DND-41 (cell line): ENCODE results near the gene CPO.

Source experiments
- ATAC-seq: fragments of 200-7000 bp; cut with Tn5 transposase; 3 replicates; pipeline ENCODE4 v1.9.1; 2021; ENCODE audit warnings: low read depth; ENCODE audit not compliant: insufficient read depth
- DNase-seq: peaks from one replicate; pipeline ENCODE4 v3.0.0-alpha.2; 2020
- H2AFZ ChIP-seq: 2 replicates; pipeline ENCODE4 v1.6.0; 2012; ENCODE audit warnings: low read depth, low read length
- H3K27ac ChIP-seq: 2 replicates; pipeline ENCODE4 v1.5.1; 2012; ENCODE audit warnings: low read length, inconsistent platforms
- H3K27me3 ChIP-seq: fragments of 200-600 bp; sonication (generic); 2 replicates; pipeline ENCODE4 v1.6.0; 2012; ENCODE audit warnings: low read length, mild to moderate bottlenecking, inconsistent platforms; ENCODE audit not compliant: insufficient read depth, poor library complexity
- H3K36me3 ChIP-seq: 2 replicates; pipeline ENCODE4 v1.5.1; 2012; ENCODE audit warnings: low read length, inconsistent platforms; ENCODE audit not compliant: insufficient read depth
- H3K4me1 ChIP-seq: 2 replicates; pipeline ENCODE4 v1.5.1; 2012; ENCODE audit warnings: mild to moderate bottlenecking, low read length; ENCODE audit not compliant: insufficient read depth
- H3K4me2 ChIP-seq: 2 replicates; pipeline ENCODE4 v1.6.0; 2012; ENCODE audit warnings: mild to moderate bottlenecking, moderate library complexity, low read length, inconsistent platforms; ENCODE audit not compliant: insufficient read depth
- H3K4me3 ChIP-seq, 2 experiments: fragments of 200-600 bp in 1 of 2; shearing (Covaris generic) in 1 of 2; 2 replicates each; pipeline ENCODE4 v1.5.1; 2012 to 2016; ENCODE audit warnings: inconsistent platforms in 2 of 2, low read length in 2 of 2, mild to moderate bottlenecking in 2 of 2, low read depth in 1 of 2, moderate library complexity in 1 of 2
- H3K79me2 ChIP-seq: 2 replicates; pipeline ENCODE4 v1.6.0; 2012; ENCODE audit warnings: low read length, inconsistent platforms; ENCODE audit not compliant: insufficient read depth
- H3K9ac ChIP-seq: 2 replicates; pipeline ENCODE4 v1.6.0; 2012; ENCODE audit warnings: low read depth, mild to moderate bottlenecking, inconsistent platforms, low read length, moderate library complexity
- H3K9me3 ChIP-seq: 2 replicates; pipeline ENCODE4 v1.5.1; 2012; ENCODE audit warnings: low read length, moderate library complexity, mild to moderate bottlenecking, inconsistent platforms; ENCODE audit not compliant: insufficient read depth, severe bottlenecking
- H4K20me1 ChIP-seq: 2 replicates; pipeline ENCODE4 v1.6.0; 2012; ENCODE audit warnings: low read length; ENCODE audit not compliant: insufficient read depth
- CTCF ChIP-seq: IDR thresholded peaks from 2 replicates; pipeline ENCODE4 v1.5.1; 2012; ENCODE audit warnings: borderline replicate concordance, low read length, moderate library complexity, mild to moderate bottlenecking; ENCODE audit not compliant: poor library complexity, severe bottlenecking; ENCODE audit errors: extremely low read depth
- EZH2 ChIP-seq: IDR thresholded peaks from 3 replicates; pipeline ENCODE4 v1.6.1; 2012; ENCODE audit warnings: borderline replicate concordance, low read depth, mild to moderate bottlenecking, moderate library complexity, low read length, inconsistent platforms; ENCODE audit not compliant: severe bottlenecking

The CPO gene

GRCh38 chr2:207008105-207008990 is 69.0 kb downstream of the CPO start:
- ATAC-seq: no peak
- no peaks in the 10 kb centered on the region for H3K9me3 ChIP-seq
- no peak overlapping the region for H3K4me2 ChIP-seq
- no peaks in the 10 kb centered on the region for H3K79me2 ChIP-seq
- no peak overlapping the region for H3K9ac ChIP-seq
- no peak overlapping the region for H3K27ac ChIP-seq
- TF ChIP-seq CTCF (no peak), EZH2 (no peak)
- no peaks in the 10 kb centered on the region for H3K36me3 ChIP-seq
- no peaks in the 10 kb centered on the region for H3K4me1 ChIP-seq
- no peaks in the 10 kb centered on the region for H4K20me1 ChIP-seq
- no peaks in the 10 kb centered on the region for H3K27me3 ChIP-seq
- H3K4me3 ChIP-seq: no peak overlapping the region
- no peak overlapping the region for H2AFZ ChIP-seq
- DNase-seq: no peak

GRCh38 chr2:207012461-207012860 is 73.1 kb downstream of the CPO start:
- no peak for ATAC-seq
- no peaks in the 10 kb centered on the region for H3K27me3 ChIP-seq
- no peak overlapping the region for H2AFZ ChIP-seq
- H3K4me1 ChIP-seq: no peaks in the 10 kb centered on the region
- no peaks in the 10 kb centered on the region for H3K79me2 ChIP-seq
- no peak for DNase-seq
- TF ChIP-seq CTCF (no peak), EZH2 (no peak)
- H3K4me2 ChIP-seq: no peak overlapping the region
- no peak overlapping the region for H3K27ac ChIP-seq
- H3K9me3 ChIP-seq: no peaks in the 10 kb centered on the region
- no peaks in the 10 kb centered on the region for H4K20me1 ChIP-seq
- no peaks in the 10 kb centered on the region for H3K36me3 ChIP-seq
- H3K4me3 ChIP-seq: no peak overlapping the region
- no peak overlapping the region for H3K9ac ChIP-seq

GRCh38 chr2:207014424-207014823 is 75.1 kb downstream of the CPO start:
- no peak overlapping the region for H3K27ac ChIP-seq
- no peak for TF ChIP-seq EZH2
- no peak for TF ChIP-seq CTCF
- H3K4me3 ChIP-seq: no peak overlapping the region
- H3K27me3 ChIP-seq: no peaks in the 10 kb centered on the region
- H3K9ac ChIP-seq: no peak overlapping the region
- ATAC-seq (no peak), DNase-seq (no peak)
- H3K4me1 ChIP-seq: no peaks in the 10 kb centered on the region
- H3K4me2 ChIP-seq: no peak overlapping the region
- no peak overlapping the region for H2AFZ ChIP-seq
- no peaks in the 10 kb centered on the region for H4K20me1 ChIP-seq
- no peaks in the 10 kb centered on the region for H3K79me2 ChIP-seq
- no peaks in the 10 kb centered on the region for H3K9me3 ChIP-seq
- H3K36me3 ChIP-seq: no peaks in the 10 kb centered on the region
